SK-N-DZ (cell line): ENCODE results near the gene IL10RA.
"Not testable (repeated sequence)": the region's sequence is repeated elsewhere in the genome, so short reads cannot be mapped to it uniquely, and the experiment has no call there.

Source experiments
- DNase-seq: peaks from one replicate; pipeline ENCODE4 v3.0.0-alpha.2; 2015; ENCODE audit warnings: low spot score

The IL10RA gene

GRCh38 chr11:117961896-117962295, 24.3 kb upstream of the IL10RA start:
- DNase-seq = no peak

GRCh38 chr11:117962826-117963225, 23.4 kb upstream of the IL10RA start:
- DNase-seq = no peak

GRCh38 chr11:117966908-117967307, 19.3 kb upstream of the IL10RA start:
- no peak for DNase-seq

- DNase-seq = no peak
Observed at GRCh38 chr11:117969160-117969991, 16.8 kb upstream of the IL10RA start.

GRCh38 chr11:117970400-117971024, 15.7 kb upstream of the IL10RA start:
- DNase-seq = no peak

GRCh38 chr11:117972044-117972443, 14.2 kb upstream of the IL10RA start:
- DNase-seq = no peak

GRCh38 chr11:117972629-117973502, 13.3 kb upstream of the IL10RA start:
- DNase-seq = no peak

GRCh38 chr11:117973503-117973860, 12.7 kb upstream of the IL10RA start:
- no peak for DNase-seq

- DNase-seq = no peak
Observed at GRCh38 chr11:117976445-117976844, 9.7 kb upstream of the IL10RA start.

GRCh38 chr11:117977029-117977428, 9.2 kb upstream of the IL10RA start:
- DNase-seq = no peak

- DNase-seq = not testable (repeated sequence)
Observed at GRCh38 chr11:117977612-117978264, 8.5 kb upstream of the IL10RA start.

- not testable (repeated sequence) for DNase-seq
Observed at GRCh38 chr11:117978291-117978910, 7.8 kb upstream of the IL10RA start.

GRCh38 chr11:117978991-117979390, 7.2 kb upstream of the IL10RA start:
- DNase-seq = no peak

- no peak for DNase-seq
Observed at GRCh38 chr11:117979481-117980211, 6.5 kb upstream of the IL10RA start.

GRCh38 chr11:117980280-117980679, 5.9 kb upstream of the IL10RA start:
- DNase-seq = no peak

- DNase-seq = no peak
Observed at GRCh38 chr11:117980720-117981119, 5.5 kb upstream of the IL10RA start.

- DNase-seq = no peak
Observed at GRCh38 chr11:117983163-117983475, 3.1 kb upstream of the IL10RA start.

GRCh38 chr11:117984476-117984875, 1.7 kb upstream of the IL10RA start:
- DNase-seq = no peak

GRCh38 chr11:117986981-117987574, 884 bp downstream of the IL10RA start:
- no peak for DNase-seq

- DNase-seq = no peak
Observed at GRCh38 chr11:117989351-117990102, 3.3 kb downstream of the IL10RA start.
